Measurements from ENCODE around the gene ATF1. TPM values are rescaled to one million over a fixed set of nuclear protein-coding genes. Genes with fewer than 3 reads are reported as not detected.
A peak's percentile ranks its signal among the peaks of the same experiment; 100 is the strongest.
"Not testable (repeated sequence)": the region's sequence is repeated elsewhere in the genome, so short reads cannot be mapped to it uniquely, and the experiment has no call there.

ATF1 gene
- total and polyA plus RNA-seq, 8 donors = 2.9 to 19.4 (median 8.6) TPM

- FAIRE-seq (no peak), DNase-seq (peak in 2 of 6 donors; percentile 30 to 35), ATAC-seq (peak; percentile 25 to 60 (median 48))
- H3K4me3 ChIP-seq = peak overlapping the region; percentile 83 to 98 (median 91)
- no peaks in the 10 kb centered on the region for H3K27me3 ChIP-seq
- H3K27ac ChIP-seq = peak overlapping the region in 3 of 4 donors; percentile 88 to 97 (median 96)
- intact Hi-C loops (cut with DNase I) = no loop called here
- no peaks in the 10 kb centered on the region for H3K9me3 ChIP-seq
- peak; percentile 31 to 48 (median 42) for TF ChIP-seq CTCF (IDR thresholded peaks at IDR 0.05)
- H3K4me1 ChIP-seq = peaks cover 0 to 22% (median 6%) of the 10 kb centered on the region in 3 donors
- 13 to 14% methylated on average over 13 of the region's 13 CpGs for WGBS, 2 donors
- H3K36me3 ChIP-seq = no peaks in the 10 kb centered on the region
These were observed 1.4 kb downstream of the ATF1 start for GRCh38 chr12:50765095-50765911.

- no peak overlapping the region for H3K4me3 ChIP-seq
- 57 to 63% methylated on average over 3 of the region's 3 CpGs for WGBS, 2 donors
- TF ChIP-seq CTCF (IDR thresholded peaks at IDR 0.05) = no peak
- intact Hi-C loops (cut with DNase I) = no loop called here
- H3K36me3 ChIP-seq = no peaks in the 10 kb centered on the region
- DNase-seq (no peak), ATAC-seq (no peak), FAIRE-seq (no peak)
- no peaks in the 10 kb centered on the region for H3K27me3 ChIP-seq
- H3K4me1 ChIP-seq = peaks cover 0 to 14% (median 6%) of the 10 kb centered on the region in 3 donors
- H3K27ac ChIP-seq = no peak overlapping the region
- H3K9me3 ChIP-seq = no peaks in the 10 kb centered on the region
These were observed 4.5 kb downstream of the ATF1 start for GRCh38 chr12:50768391-50768790.

GRCh38 chr12:50768813-50769212 lies 4.9 kb downstream of the ATF1 start:
- H3K9me3 ChIP-seq; intact Hi-C loops (cut with DNase I); ATAC-seq; H3K4me3 ChIP-seq; FAIRE-seq; H3K36me3 ChIP-seq; H3K27ac ChIP-seq; H3K27me3 ChIP-seq: not testable (repeated sequence)
- WGBS, 2 donors = 47 to 60% methylated on average over 2 of the region's 2 CpGs
- H3K4me1 ChIP-seq = peaks cover 0 to 14% (median 6%) of the 10 kb centered on the region in 3 donors
- DNase-seq = peak in 1 of 6 donors; percentile 33

GRCh38 chr12:50771409-50771808 lies 7.5 kb downstream of the ATF1 start:
- no peak for ATAC-seq
- Histone ChIP-seq H3K27ac (no peak overlapping the region), H3K4me1 (peaks cover 0 to 5% (median 0%) of the 10 kb centered on the region in 3 donors), H3K36me3 (no peaks in the 10 kb centered on the region), H3K4me3 (no peak overlapping the region), H3K27me3 (no peaks in the 10 kb centered on the region), H3K9me3 (no peaks in the 10 kb centered on the region)
- FAIRE-seq = no peak
- intact Hi-C loops (cut with DNase I) = no loop called here
- no peak for TF ChIP-seq CTCF (IDR thresholded peaks at IDR 0.05)
- no peak for DNase-seq
- WGBS, 2 donors = 95 to 99% methylated on average over 5 of the region's 5 CpGs

GRCh38 chr12:50772470-50772869 lies 8.6 kb downstream of the ATF1 start:
- WGBS, 2 donors = 94 to 95% methylated on average over 5 of the region's 5 CpGs
- Histone ChIP-seq H3K36me3 (no peaks in the 10 kb centered on the region), H3K27ac (no peak overlapping the region), H3K4me3 (no peak overlapping the region), H3K27me3 (no peaks in the 10 kb centered on the region), H3K9me3 (no peaks in the 10 kb centered on the region), H3K4me1 (peaks cover 0 to 5% (median 0%) of the 10 kb centered on the region in 3 donors)
- DNase-seq = no peak
- no peak for ATAC-seq
- no peak for TF ChIP-seq CTCF (IDR thresholded peaks at IDR 0.05)
- FAIRE-seq = no peak
- intact Hi-C loops (cut with DNase I) = no loop called here
